ENCODE results near the gene AMELX.

The AMELX gene

GRCh38 chrX:11293113-11293512 is at the start of gene AMELX:
TSS of gene AMELX (plus strand) at chrX:11293413. CDS start at chrX:11294789, 1,376 bp downstream.
- DNase-seq: no peak

GRCh38 chrX:11244636-11245035 is 48.6 kb upstream of the AMELX start:
- DNase-seq: no peak

DNA sequence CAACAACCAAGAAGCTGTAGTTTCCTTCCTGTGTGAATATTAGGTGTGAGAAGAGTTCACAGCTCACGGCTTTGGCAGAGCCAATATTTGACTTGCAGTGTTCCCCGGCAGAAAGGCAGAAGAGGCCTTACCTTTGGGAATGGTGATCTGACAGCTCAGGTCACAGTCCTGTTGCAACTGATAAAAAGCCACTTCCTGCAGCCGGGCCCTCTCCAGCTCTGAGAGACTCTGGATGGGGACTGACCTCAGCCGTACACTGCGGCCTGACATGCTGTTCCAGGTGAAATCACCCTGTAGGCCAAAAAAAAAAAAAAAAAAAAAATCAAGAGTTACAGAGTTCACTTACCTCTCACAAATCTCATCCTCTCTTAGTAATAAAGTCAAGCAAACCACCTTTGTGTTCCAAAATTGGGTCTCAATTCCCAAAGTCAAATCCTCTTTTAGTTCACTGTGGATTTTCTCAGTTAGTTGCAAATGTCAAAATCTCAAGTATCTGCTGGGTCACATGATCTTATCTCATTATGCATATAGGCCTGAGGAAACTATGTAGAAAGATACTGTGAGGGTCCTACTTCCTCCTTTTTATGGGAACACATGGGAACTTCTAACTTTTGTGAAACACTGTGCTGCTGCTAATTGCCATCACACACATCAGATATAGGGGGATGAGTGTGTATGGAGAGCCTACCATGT is 38.6 kb upstream of the AMELX start:
- DNase-seq: no peak

GRCh38 chrX:11257290-11257689 is 35.9 kb upstream of the AMELX start:
- no peak for DNase-seq

- no peak for DNase-seq
Observed at GRCh38 chrX:11257711-11258110, 35.5 kb upstream of the AMELX start.

DNA sequence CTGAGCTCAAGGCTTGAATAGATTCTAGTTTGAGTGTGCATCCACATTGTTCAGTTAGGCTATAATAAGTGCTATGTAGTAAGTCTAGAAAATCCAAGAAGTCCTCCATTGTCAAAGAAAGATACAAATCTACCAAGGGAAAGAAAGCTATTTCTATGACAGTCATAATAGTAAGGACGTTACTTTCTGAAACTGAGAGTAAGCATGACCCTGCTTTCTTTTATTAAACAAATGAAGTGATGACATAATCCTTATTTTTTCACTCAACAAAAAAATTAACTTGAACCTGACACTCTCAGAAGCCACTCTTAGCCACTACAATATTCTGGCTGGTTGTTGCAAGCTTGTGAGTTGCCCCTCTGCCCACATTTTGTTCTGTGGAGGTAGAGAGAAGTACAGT is 33.8 kb upstream of the AMELX start:
- DNase-seq: no peak

DNA sequence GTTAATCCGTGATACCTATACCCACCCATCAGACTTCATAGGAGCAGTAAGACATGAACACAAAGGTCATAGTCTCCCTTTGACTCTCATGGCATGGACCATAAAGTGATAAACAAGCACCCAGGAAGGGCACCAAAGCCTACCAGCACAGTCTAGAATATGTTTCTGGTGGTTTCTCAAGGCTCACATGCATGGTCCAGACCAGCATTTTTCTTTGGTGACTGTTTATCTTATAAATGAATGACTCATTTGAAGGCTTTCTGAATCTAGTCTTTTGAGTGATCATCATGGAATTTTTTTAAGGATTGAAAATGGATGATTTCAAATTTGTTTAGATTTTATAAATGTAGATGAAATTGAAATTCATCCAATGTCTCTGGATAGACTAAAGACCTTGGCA is 32.0 kb upstream of the AMELX start:
- DNase-seq: no peak

DNA sequence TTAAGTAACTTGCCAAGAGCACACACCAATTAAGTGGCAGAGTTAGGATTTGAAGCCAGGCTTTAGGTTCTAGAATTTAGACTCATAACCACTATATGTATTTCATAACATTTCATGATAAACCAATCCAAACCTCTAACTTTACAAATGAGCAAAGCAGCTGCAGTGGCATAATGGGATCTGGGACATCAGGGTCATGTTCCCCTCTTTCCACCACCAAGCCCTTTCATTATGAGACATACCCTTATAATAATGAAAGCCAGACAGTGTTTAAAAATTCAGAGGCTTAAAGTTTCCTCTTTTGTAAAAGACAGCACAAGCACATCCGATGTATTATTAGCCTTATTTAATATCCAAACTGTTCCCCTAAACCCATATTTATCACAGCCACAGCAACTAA is 28.3 kb upstream of the AMELX start:
- DNase-seq: no peak

GRCh38 chrX:11265352-11265751 is 27.9 kb upstream of the AMELX start:
- no peak for DNase-seq

- DNase-seq: no peak
Observed at GRCh38 chrX:11266573-11267003, 26.6 kb upstream of the AMELX start.

DNA sequence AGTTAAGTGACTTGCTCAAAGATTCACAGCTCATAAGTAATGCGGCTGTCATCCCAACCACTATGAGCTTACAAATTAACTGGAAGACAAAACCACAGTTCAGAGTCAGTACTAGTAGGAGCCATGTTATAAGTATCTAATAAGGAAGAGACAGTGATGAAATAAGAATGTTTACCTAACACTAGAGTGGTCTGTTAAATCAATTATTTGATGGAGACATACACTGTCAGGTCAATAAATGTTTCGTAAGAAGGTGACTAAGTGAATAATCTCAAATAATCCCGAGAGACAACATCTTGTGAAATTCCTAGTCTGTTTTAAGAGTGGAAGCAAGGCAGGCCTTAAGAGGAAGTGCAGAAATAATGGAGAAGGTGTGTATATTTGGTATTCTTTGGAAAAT is 25.8 kb upstream of the AMELX start:
- no peak for DNase-seq

DNA sequence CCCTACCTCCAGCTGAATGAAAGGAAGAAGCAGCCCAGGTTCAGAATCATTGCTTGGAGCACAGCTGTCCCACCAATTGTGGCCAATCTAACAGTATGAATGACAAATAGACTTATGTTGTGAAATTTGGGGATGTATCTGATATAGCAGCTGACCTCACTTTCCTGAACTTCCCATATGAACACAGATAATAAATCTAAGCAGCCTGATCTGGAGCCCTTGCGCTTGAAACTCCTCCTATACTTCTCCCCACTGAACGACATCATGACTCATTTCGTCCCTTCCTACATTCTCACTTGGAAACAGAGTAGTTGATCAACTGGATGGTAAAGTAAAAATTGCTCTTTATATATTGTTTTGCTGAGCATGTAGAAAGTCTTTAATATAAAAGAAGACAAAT is 24.2 kb upstream of the AMELX start:
- no peak for DNase-seq

DNA sequence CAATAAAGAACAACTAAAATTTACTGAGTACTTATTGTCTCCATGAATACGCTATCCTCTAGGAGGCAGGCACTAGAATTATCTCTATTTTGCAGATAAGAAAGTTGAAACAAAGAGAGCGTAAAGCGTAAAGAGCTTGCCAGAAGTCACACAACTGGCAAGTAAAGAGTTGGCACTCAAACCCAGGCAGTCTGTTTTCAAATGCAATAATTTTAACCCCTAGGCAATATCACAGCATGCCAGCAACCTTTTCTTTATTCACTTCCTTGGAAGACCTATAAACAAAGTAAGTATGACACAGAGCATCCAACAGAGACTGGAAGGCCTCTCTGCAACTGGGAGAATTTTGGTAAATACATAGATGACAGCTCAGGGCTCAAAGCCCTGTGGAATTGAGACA is 23.2 kb upstream of the AMELX start:
- no peak for DNase-seq

GRCh38 chrX:11272290-11272689 is 20.9 kb upstream of the AMELX start:
- no peak for DNase-seq

- DNase-seq: no peak
Observed at GRCh38 chrX:11272863-11273262, 20.4 kb upstream of the AMELX start.

- DNase-seq: no peak
Observed at GRCh38 chrX:11273544-11273943, 19.7 kb upstream of the AMELX start.

GRCh38 chrX:11282043-11282442 is 11.2 kb upstream of the AMELX start:
- DNase-seq: no peak

- no peak for DNase-seq
Observed at GRCh38 chrX:11285651-11286050, 7.6 kb upstream of the AMELX start.

DNA sequence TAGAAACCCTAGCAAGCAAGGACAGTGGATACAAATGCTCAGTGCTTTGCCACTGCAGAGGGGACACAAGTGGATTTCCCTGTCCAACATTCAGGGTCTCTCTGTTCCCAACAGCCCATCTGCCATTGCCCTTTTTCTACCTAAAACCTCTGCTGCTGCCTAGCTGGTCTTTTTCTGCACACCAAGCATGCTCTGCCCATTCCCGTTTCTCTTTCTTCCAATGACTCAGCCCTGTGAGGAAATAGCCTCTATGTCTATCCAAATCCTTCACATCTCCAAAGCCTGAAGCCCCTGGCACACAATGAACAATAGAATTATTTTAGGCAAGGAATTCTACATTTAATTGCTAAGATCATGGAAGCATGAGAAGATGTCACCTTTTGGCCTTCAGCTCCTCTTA is 5.7 kb upstream of the AMELX start:
- DNase-seq: no peak

GRCh38 chrX:11290416-11291102 is 2.7 kb upstream of the AMELX start:
- DNase-seq: no peak

- peak; percentile 74 for DNase-seq
Observed at GRCh38 chrX:11296051-11296450, 2.8 kb downstream of the AMELX start.

- DNase-seq: no peak
Observed at GRCh38 chrX:11298600-11298999, 5.4 kb downstream of the AMELX start.

DNA sequence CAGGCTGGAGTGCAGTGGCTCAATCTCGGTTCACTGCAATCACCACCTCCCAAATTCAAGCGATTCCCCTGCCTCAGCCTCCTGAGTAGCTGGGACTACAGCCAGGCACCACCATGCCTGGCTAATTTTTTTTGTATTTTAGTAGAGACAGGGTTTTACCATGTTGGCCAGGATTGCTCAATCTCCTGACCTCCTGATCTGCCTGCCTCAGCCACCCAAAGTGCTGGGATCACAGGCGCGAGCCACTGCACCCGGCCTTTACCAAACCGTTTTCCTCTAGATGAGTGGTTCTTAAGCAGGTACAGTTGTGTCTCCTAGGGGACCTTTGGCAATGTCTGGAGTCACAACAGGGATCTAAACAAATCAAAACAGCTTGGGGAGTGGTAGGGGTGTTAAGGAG is 11.6 kb downstream of the AMELX start:
- no peak for DNase-seq

DNA sequence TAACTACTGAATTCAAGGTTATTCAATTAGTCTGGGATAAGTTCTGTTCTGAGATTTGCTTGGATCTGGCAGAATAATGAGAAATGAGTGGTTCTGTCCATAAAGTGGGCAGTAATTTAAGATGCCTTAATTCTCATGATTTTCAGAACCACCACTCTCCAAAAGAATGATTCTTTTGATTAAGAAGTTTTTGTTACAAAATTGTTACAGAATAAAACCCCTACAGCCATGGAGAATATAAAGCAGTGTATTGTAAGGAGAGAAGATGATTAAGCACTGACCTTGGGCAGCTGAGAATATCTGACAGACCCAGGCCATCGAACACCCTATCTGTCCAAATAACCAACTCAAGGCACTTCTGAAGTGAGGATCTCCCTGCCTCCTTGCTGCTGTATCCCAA is 12.4 kb downstream of the AMELX start:
- DNase-seq: no peak

DNA sequence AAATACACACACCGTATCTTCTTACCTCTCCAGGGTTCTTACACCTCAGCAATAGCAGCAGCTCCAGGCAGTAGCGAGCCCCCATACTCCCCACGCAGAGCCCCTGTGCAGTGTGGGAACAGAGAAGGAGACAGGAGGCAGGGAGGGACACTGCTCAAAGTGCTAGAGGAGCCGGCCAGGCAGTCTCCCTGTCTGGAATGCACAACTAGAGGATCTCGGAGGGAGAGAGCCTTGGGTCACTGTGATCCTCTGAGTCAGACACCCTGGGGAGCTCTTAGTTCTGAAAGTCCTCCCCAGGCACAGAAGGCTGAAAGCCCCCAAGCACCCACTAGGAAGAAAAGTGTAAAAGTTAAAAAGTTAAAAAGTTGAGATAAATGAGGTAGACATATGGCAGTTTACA is 16.0 kb downstream of the AMELX start:
- no peak for DNase-seq
